Lung (tissue), 12 donors: ENCODE data around the gene LSM14A. TPM values are rescaled to one million over a fixed set of nuclear protein-coding genes. Genes with fewer than 3 reads are reported as not detected.

Experiments
- ATAC-seq: fragments of 200-7000 bp; cut with Tn5 transposase; one replicate; pipeline ENCODE4 v1.9.1; 2020; ENCODE audit warnings: moderate number of reproducible peaks; ENCODE audit not compliant: insufficient read depth, low FRiP score
- DNase-seq, 3 donors: peaks; one replicate each; pipeline ENCODE4 v3.0.0-alpha.2; 2013 to 2017
- H3K27ac ChIP-seq, 2 donors: one replicate each; pipeline ENCODE4 v1.5.1; 2013; ENCODE audit warnings: mild to moderate bottlenecking in 2 of 2, moderate library complexity in 2 of 2, control low read depth in 1 of 2, inconsistent platforms in 1 of 2, low read depth in 1 of 2, low read length in 1 of 2
- H3K27me3 ChIP-seq, 3 donors: one replicate each; pipeline ENCODE4 v1.5.1; 2013; ENCODE audit warnings: low read length in 2 of 3; ENCODE audit not compliant: control insufficient read depth in 3 of 3, insufficient read depth in 3 of 3
- H3K36me3 ChIP-seq, 4 donors: one replicate each; pipeline ENCODE4 v1.5.1; 2013; ENCODE audit warnings: low read length in 4 of 4, mild to moderate bottlenecking in 1 of 4, moderate library complexity in 1 of 4; ENCODE audit not compliant: control insufficient read depth in 4 of 4, insufficient read depth in 4 of 4
- H3K4me1 ChIP-seq, 5 donors: one replicate each; pipeline ENCODE4 v1.5.1; 2013; ENCODE audit warnings: low read length in 5 of 5, mild to moderate bottlenecking in 2 of 5, moderate library complexity in 1 of 5; ENCODE audit not compliant: control insufficient read depth in 5 of 5, insufficient read depth in 5 of 5
- H3K4me3 ChIP-seq: one replicate; pipeline ENCODE4 v1.5.1; 2013; ENCODE audit warnings: mild to moderate bottlenecking, control low read depth, moderate library complexity
- H3K9ac ChIP-seq, 2 donors: one replicate each; pipeline ENCODE4 v1.5.1; 2013; ENCODE audit warnings: low read length in 2 of 2, control low read depth in 1 of 2; ENCODE audit not compliant: insufficient read depth in 1 of 2
- H3K9me3 ChIP-seq, 4 donors: one replicate each; pipeline ENCODE4 v1.5.1; 2013; ENCODE audit warnings: low read length in 3 of 4, mild to moderate bottlenecking in 1 of 4, moderate library complexity in 1 of 4; ENCODE audit not compliant: control insufficient read depth in 4 of 4, insufficient read depth in 3 of 4
- CTCF ChIP-seq: IDR thresholded peaks from 2 replicates; pipeline ENCODE4 v1.5.1; 2012; ENCODE audit warnings: mild to moderate bottlenecking; ENCODE audit errors: control extremely low read depth, extremely low read depth
- WGBS, 2 donors: extraction: QIAGEN DNeasy Blood & Tissue Kit; methylation state at CpG; one replicate each; pipeline ENCODE4 v1.1.7; 2013; 5-methylcytosine and 5-hydroxymethylcytosine counted together
- polyA plus RNA-seq, 2 donors: library from polyadenylated mRNA; stranded (reverse); fragments of 200-250 nt; gene quantifications; one replicate each; pipeline ENCODE4 v1.2.1, GENCODE V29; 2013
- total RNA-seq, 2 donors: library from RNA; depleted of rRNA in 1 of 2; stranded (reverse); fragments of >200 nt in 1 of 2; gene quantifications; one replicate each; pipeline ENCODE4 v1.2.1, GENCODE V29; 2014 to 2021
- donor health status: control.
- donor health status: control.
- donor health status: Bipolar disorder and iron deficiency.
- donor health status: healthy.
- donor health status: DM: yes; HTN: yes; CAD: no.

Gene LSM14A
- total and polyA plus RNA-seq, 4 donors = 52.9 to 153 (median 83.5) TPM

- no peak overlapping the region for H3K4me3 ChIP-seq
- H3K9me3 ChIP-seq = peaks cover 0 to 2% (median 0%) of the 10 kb centered on the region in 4 donors
- H3K27me3 ChIP-seq = no peaks in the 10 kb centered on the region
- ATAC-seq = no peak
- H3K27ac ChIP-seq = no peak overlapping the region
- WGBS, 2 donors = 49 to 55% methylated on average over 2 of the region's 2 CpGs
- no peak for DNase-seq
- H3K9ac ChIP-seq = no peak overlapping the region
- TF ChIP-seq CTCF = no peak
- H3K4me1 ChIP-seq = peaks cover 0 to 1% (median 0%) of the 10 kb centered on the region in 5 donors
- peaks cover 18 to 48% (median 35%) of the 10 kb centered on the region in 4 donors for H3K36me3 ChIP-seq
Measured at GRCh38 chr19:34218818-34219164, 46.5 kb downstream of the LSM14A start.

- no peak overlapping the region for H3K4me3 ChIP-seq
- no peak overlapping the region for H3K9ac ChIP-seq
- TF ChIP-seq CTCF = peak; percentile 41
- ATAC-seq (peak; percentile 53), DNase-seq (peak; percentile 47 to 63 (median 57))
- H3K27me3 ChIP-seq = no peaks in the 10 kb centered on the region
- no peak overlapping the region for H3K27ac ChIP-seq
- 71% methylated on average over 4 of the region's 4 CpGs for WGBS, 2 donors
- H3K9me3 ChIP-seq = peaks cover 0 to 2% (median 0%) of the 10 kb centered on the region in 4 donors
- H3K4me1 ChIP-seq = peaks cover 0 to 1% (median 0%) of the 10 kb centered on the region in 5 donors
- peaks cover 25 to 57% (median 42%) of the 10 kb centered on the region in 4 donors for H3K36me3 ChIP-seq
Measured at GRCh38 chr19:34220472-34221063, 48.3 kb downstream of the LSM14A start.

GRCh38 chr19:34222386-34222785 is 50.1 kb downstream of the LSM14A start:
- H3K4me1 ChIP-seq = no peaks in the 10 kb centered on the region
- DNase-seq = no peak
- H3K9ac ChIP-seq = no peak overlapping the region
- H3K27ac ChIP-seq = no peak overlapping the region
- 65 to 89% methylated on average over 1 of the region's 1 CpG for WGBS, 2 donors
- peaks cover 0 to 2% (median 0%) of the 10 kb centered on the region in 4 donors for H3K9me3 ChIP-seq
- no peaks in the 10 kb centered on the region for H3K27me3 ChIP-seq
- no peak for ATAC-seq
- no peak for TF ChIP-seq CTCF
- H3K36me3 ChIP-seq = peaks cover 25 to 67% (median 47%) of the 10 kb centered on the region in 4 donors
- H3K4me3 ChIP-seq = no peak overlapping the region
